BE2C (cell line): ENCODE results near the gene CDH13.

Source experiments
- DNase-seq: peaks from one replicate; pipeline ENCODE4 v3.0.0-alpha.2; 2020
- H3K27me3 ChIP-seq: fragments of 250-450 bp; sonication (Bioruptor Pico); 2 replicates; pipeline ENCODE4 v1.5.1; 2020; ENCODE audit warnings: mild to moderate bottlenecking
- H3K36me3 ChIP-seq: fragments of 250-450 bp; sonication (Bioruptor Pico); 2 replicates; pipeline ENCODE4 v1.5.1; 2020; ENCODE audit warnings: mild to moderate bottlenecking
- H3K4me1 ChIP-seq: fragments of 250-450 bp; sonication (Bioruptor Pico); 2 replicates; pipeline ENCODE4 v1.5.1; 2020
- H3K4me3 ChIP-seq: 2 replicates; pipeline ENCODE4 v1.5.1; 2011; ENCODE audit warnings: low read depth, low read length
- H3K9me3 ChIP-seq: fragments of 250-450 bp; sonication (Bioruptor Pico); 2 replicates; pipeline ENCODE4 v1.5.1; 2020
- CTCF ChIP-seq: IDR thresholded peaks from 2 replicates; pipeline ENCODE4 v1.5.1; 2012; ENCODE audit warnings: mild to moderate bottlenecking, low read depth, low read length

The CDH13 gene

DNA sequence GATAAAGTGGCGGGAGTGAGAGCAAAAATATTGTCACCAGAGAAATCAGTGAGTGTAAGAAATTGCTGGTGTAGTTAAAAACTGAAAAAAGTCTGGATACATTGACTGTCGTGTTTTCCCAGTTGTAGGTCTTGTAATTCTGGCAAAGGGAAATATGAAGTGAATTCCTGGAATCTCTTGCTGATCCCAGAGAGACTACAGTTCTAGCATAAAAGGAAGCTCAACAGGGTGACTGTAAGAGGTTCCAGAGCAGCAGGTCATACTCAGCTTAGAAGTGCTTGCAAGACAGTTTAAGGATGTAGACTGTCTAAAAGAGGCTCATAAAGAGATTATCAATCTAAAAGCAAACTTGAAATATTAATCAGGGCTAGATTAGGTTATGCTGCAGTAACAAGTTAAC, 890.2 kb downstream of the CDH13 start:
- no peak for TF ChIP-seq CTCF
- no peaks in the 10 kb centered on the region for H3K9me3 ChIP-seq
- no peak overlapping the region for H3K4me3 ChIP-seq
- no peaks in the 10 kb centered on the region for H3K4me1 ChIP-seq
- H3K27me3 ChIP-seq, result no peaks in the 10 kb centered on the region
- no peaks in the 10 kb centered on the region for H3K36me3 ChIP-seq
- no peak for DNase-seq

GRCh38 chr16:83517398-83517797, 890.6 kb downstream of the CDH13 start:
- no peaks in the 10 kb centered on the region for H3K27me3 ChIP-seq
- H3K4me3 ChIP-seq, result no peak overlapping the region
- no peaks in the 10 kb centered on the region for H3K4me1 ChIP-seq
- no peak for TF ChIP-seq CTCF
- no peaks in the 10 kb centered on the region for H3K9me3 ChIP-seq
- DNase-seq, result no peak
- H3K36me3 ChIP-seq, result no peaks in the 10 kb centered on the region

- DNase-seq, result no peak
- Histone ChIP-seq H3K4me3 (no peak overlapping the region), H3K27me3 (no peaks in the 10 kb centered on the region; the same call in 1 of the 2 replicates), H3K36me3 (no peaks in the 10 kb centered on the region), H3K9me3 (no peaks in the 10 kb centered on the region), H3K4me1 (no peaks in the 10 kb centered on the region)
- no peak for TF ChIP-seq CTCF
These were observed 893.8 kb downstream of the CDH13 start for GRCh38 chr16:83520596-83520995.

GRCh38 chr16:83530293-83530692, 903.5 kb downstream of the CDH13 start:
- no peaks in the 10 kb centered on the region for H3K9me3 ChIP-seq
- H3K4me3 ChIP-seq, result no peak overlapping the region
- no peaks in the 10 kb centered on the region for H3K27me3 ChIP-seq
- DNase-seq, result no peak
- no peaks in the 10 kb centered on the region for H3K36me3 ChIP-seq
- no peak for TF ChIP-seq CTCF
- H3K4me1 ChIP-seq, result no peaks in the 10 kb centered on the region

GRCh38 chr16:83532634-83533033, 905.9 kb downstream of the CDH13 start:
- H3K9me3 ChIP-seq, result no peaks in the 10 kb centered on the region
- H3K27me3 ChIP-seq, result no peaks in the 10 kb centered on the region
- H3K4me1 ChIP-seq, result no peaks in the 10 kb centered on the region
- H3K36me3 ChIP-seq, result no peaks in the 10 kb centered on the region
- H3K4me3 ChIP-seq, result no peak overlapping the region
- no peak for DNase-seq
- no peak for TF ChIP-seq CTCF

DNA sequence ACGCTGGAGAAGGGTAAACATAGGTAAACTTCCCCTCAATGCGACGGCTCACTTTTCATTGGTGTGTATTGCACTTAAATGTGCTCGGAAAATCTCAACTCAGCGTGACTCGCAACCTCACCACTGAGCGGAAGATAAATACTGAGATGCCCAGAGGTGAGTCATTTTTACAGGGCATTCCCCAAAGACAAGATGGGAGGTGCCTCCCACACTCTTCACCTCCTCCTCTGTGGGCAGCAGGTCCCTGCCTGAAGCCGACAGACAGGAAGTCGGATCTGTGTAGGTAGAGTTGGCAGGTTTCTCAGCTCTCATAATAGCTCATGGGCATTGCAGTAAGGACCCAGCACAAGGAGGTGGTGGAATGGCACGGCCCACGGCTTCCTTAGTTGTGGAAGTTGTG, 906.4 kb downstream of the CDH13 start:
- no peak overlapping the region for H3K4me3 ChIP-seq

More for the DNA sequence above, 906.4 kb downstream of the CDH13 start:
- no peaks in the 10 kb centered on the region for H3K9me3 ChIP-seq
- H3K4me1 ChIP-seq, result no peaks in the 10 kb centered on the region
- no peak for TF ChIP-seq CTCF
- H3K36me3 ChIP-seq, result no peaks in the 10 kb centered on the region
- no peaks in the 10 kb centered on the region for H3K27me3 ChIP-seq
- DNase-seq, result no peak
